Mononuclear cell (primary cell): Measurements from ENCODE around the gene BLOC1S3. TPM values are rescaled to one million over a fixed set of nuclear protein-coding genes. Genes with fewer than 3 reads are reported as not detected.
"Not testable (repeated sequence)": the region's sequence is repeated elsewhere in the genome, so short reads cannot be mapped to it uniquely, and the experiment has no call there.

Source experiments
- H3K27me3 ChIP-seq: 2 replicates; pipeline ENCODE4 v1.6.0; 2011; ENCODE audit warnings: low read length, control low read depth; ENCODE audit not compliant: insufficient read depth
- H3K4me1 ChIP-seq: 2 replicates; pipeline ENCODE4 v1.5.1; 2011; ENCODE audit warnings: mild to moderate bottlenecking, low read length, control low read depth; ENCODE audit not compliant: insufficient read depth
- H3K4me3 ChIP-seq: 2 replicates; pipeline ENCODE4 v1.5.1; 2011; ENCODE audit warnings: mild to moderate bottlenecking, low read length, moderate library complexity
- H3K9me3 ChIP-seq: 2 replicates; pipeline ENCODE4 v1.5.1; 2011; ENCODE audit warnings: low read depth, mild to moderate bottlenecking, control low read depth, low read length
- total RNA-seq: library from RNA; depleted of rRNA; stranded (reverse); fragments of >200 nt; gene quantifications from one replicate; pipeline ENCODE4 v1.2.3, GENCODE V29; 2012

BLOC1S3 gene
- total RNA-seq, 1 donor, result 7.3 TPM

- H3K9me3 ChIP-seq, result no peaks in the 10 kb centered on the region
- H3K4me3 ChIP-seq, result no peak overlapping the region
- H3K27me3 ChIP-seq, result peaks cover 16% of the 10 kb centered on the region
- no peaks in the 10 kb centered on the region for H3K4me1 ChIP-seq
These were observed 38.1 kb downstream of the BLOC1S3 start for GRCh38 chr19:45216667-45217066.

GRCh38 chr19:45217193-45217956 is 38.8 kb downstream of the BLOC1S3 start:
- Histone ChIP-seq H3K27me3 (peaks cover 13% of the 10 kb centered on the region), H3K9me3 (no peaks in the 10 kb centered on the region), H3K4me3 (no peak overlapping the region), H3K4me1 (no peaks in the 10 kb centered on the region)

GRCh38 chr19:45217957-45218334 is 39.4 kb downstream of the BLOC1S3 start:
- H3K4me3 ChIP-seq, result no peak overlapping the region
- no peaks in the 10 kb centered on the region for H3K4me1 ChIP-seq
- H3K9me3 ChIP-seq, result no peaks in the 10 kb centered on the region
- peaks cover 13% of the 10 kb centered on the region for H3K27me3 ChIP-seq

- H3K27me3 ChIP-seq, result peaks cover 13% of the 10 kb centered on the region
These were observed 39.8 kb downstream of the BLOC1S3 start for GRCh38 chr19:45218426-45218825.

GRCh38 chr19:45218911-45219743 is 40.5 kb downstream of the BLOC1S3 start:
- H3K27me3 ChIP-seq, result peaks cover 13% of the 10 kb centered on the region
- H3K9me3 ChIP-seq, result no peaks in the 10 kb centered on the region
- H3K4me3 ChIP-seq, result no peak overlapping the region
- no peaks in the 10 kb centered on the region for H3K4me1 ChIP-seq

More at GRCh38 chr19:45218426-45218825, 39.8 kb downstream of the BLOC1S3 start:
- Histone ChIP-seq H3K4me3 (no peak overlapping the region), H3K4me1 (no peaks in the 10 kb centered on the region), H3K9me3 (no peaks in the 10 kb centered on the region)

- Histone ChIP-seq H3K4me1 (no peaks in the 10 kb centered on the region), H3K27me3 (peaks cover 3% of the 10 kb centered on the region), H3K9me3 (no peaks in the 10 kb centered on the region), H3K4me3 (no peak overlapping the region)
These were observed 44.1 kb downstream of the BLOC1S3 start for GRCh38 chr19:45222724-45223123.

- H3K27me3 ChIP-seq, result no peaks in the 10 kb centered on the region
- no peaks in the 10 kb centered on the region for H3K9me3 ChIP-seq
- H3K4me3 ChIP-seq, result no peak overlapping the region
These were observed 45.3 kb downstream of the BLOC1S3 start for GRCh38 chr19:45223879-45224278.

GRCh38 chr19:45224645-45225044 is 46.1 kb downstream of the BLOC1S3 start:
- H3K27me3 ChIP-seq, result no peaks in the 10 kb centered on the region
- H3K4me1 ChIP-seq, result no peaks in the 10 kb centered on the region
- H3K9me3 ChIP-seq, result no peaks in the 10 kb centered on the region
- no peak overlapping the region for H3K4me3 ChIP-seq

More at GRCh38 chr19:45223879-45224278, 45.3 kb downstream of the BLOC1S3 start:
- no peaks in the 10 kb centered on the region for H3K4me1 ChIP-seq

GRCh38 chr19:45229056-45229455 is 50.5 kb downstream of the BLOC1S3 start:
- not testable (repeated sequence) for H3K4me3 ChIP-seq, H3K4me1 ChIP-seq, H3K9me3 ChIP-seq, H3K27me3 ChIP-seq

Other genes starting within 250 kb of the BLOC1S3 start
- not detected for gene APOC4, start 236.5 kb upstream of the BLOC1S3 start, total RNA-seq
- not detected for gene APOC2, start 232.7 kb upstream of the BLOC1S3 start, total RNA-seq
- gene CLPTM1, start 223.4 kb upstream of the BLOC1S3 start, total RNA-seq, result 29.1 TPM
- gene RELB, start 177.3 kb upstream of the BLOC1S3 start, total RNA-seq, result 42.9 TPM
- gene CLASRP, start 139.7 kb upstream of the BLOC1S3 start, total RNA-seq, result 49.4 TPM
- gene ZNF296, start 102.3 kb upstream of the BLOC1S3 start, total RNA-seq, result 1.2 TPM
- 4.1 TPM for gene GEMIN7, start 99.5 kb upstream of the BLOC1S3 start, total RNA-seq
- 14.0 TPM for gene PPP1R37, start 85.6 kb upstream of the BLOC1S3 start, total RNA-seq
- 0.84 TPM for gene NKPD1, start 17.8 kb upstream of the BLOC1S3 start, total RNA-seq
- 30.9 TPM for gene TRAPPC6A, start 547 bp upstream of the BLOC1S3 start, total RNA-seq
- gene EXOC3L2, start 66.6 kb downstream of the BLOC1S3 start, total RNA-seq, result 0.31 TPM
- gene MARK4, start 72.5 kb downstream of the BLOC1S3 start, total RNA-seq, result 12.9 TPM
- not detected for gene CKM, start 144.1 kb downstream of the BLOC1S3 start, total RNA-seq
- 0.21 TPM for gene KLC3, start 162.0 kb downstream of the BLOC1S3 start, total RNA-seq
- gene ERCC2, start 191.8 kb downstream of the BLOC1S3 start, total RNA-seq, result 4.2 TPM
- gene PPP1R13L, start 226.3 kb downstream of the BLOC1S3 start, total RNA-seq, result 0.52 TPM
- gene POLR1G, start 227.9 kb downstream of the BLOC1S3 start, total RNA-seq, result 0.10 TPM
- gene ERCC1, start 245.1 kb downstream of the BLOC1S3 start, total RNA-seq, result 33.6 TPM